Breast epithelium (tissue), 3 donors: ENCODE data around the gene ITPR1.

Experiments used
- CTCF ChIP-seq, 3 donors: fragments of 450-650 bp; IDR thresholded peaks; one replicate each; pipeline ENCODE4 v1.5.1; 2016 to 2017; ENCODE audit warnings: antibody characterized with exemption in 3 of 3, mild to moderate bottlenecking in 3 of 3, moderate library complexity in 3 of 3
- POLR2A ChIP-seq: fragments of 450-650 bp; IDR thresholded peaks from one replicate; pipeline ENCODE4 v1.6.1; 2016; ENCODE audit warnings: antibody characterized with exemption, mild to moderate bottlenecking, moderate library complexity

GRCh38 chr3:4504340-4505261, 11.5 kb downstream of the ITPR1 start:
- no peak for TF ChIP-seq POLR2A
- no peak for TF ChIP-seq CTCF (IDR thresholded peaks at IDR 0.05)
